ENCODE results near the gene MIAT. TPM values are rescaled to one million over a fixed set of nuclear protein-coding genes. Genes with fewer than 3 reads are reported as not detected.

Gene MIAT
- total RNA-seq, 3 donors from 2014 or later (not counting 1 experiment from before 2014, with no cell fraction given): 75.3 to 105 (median 76.3) TPM

DNA sequence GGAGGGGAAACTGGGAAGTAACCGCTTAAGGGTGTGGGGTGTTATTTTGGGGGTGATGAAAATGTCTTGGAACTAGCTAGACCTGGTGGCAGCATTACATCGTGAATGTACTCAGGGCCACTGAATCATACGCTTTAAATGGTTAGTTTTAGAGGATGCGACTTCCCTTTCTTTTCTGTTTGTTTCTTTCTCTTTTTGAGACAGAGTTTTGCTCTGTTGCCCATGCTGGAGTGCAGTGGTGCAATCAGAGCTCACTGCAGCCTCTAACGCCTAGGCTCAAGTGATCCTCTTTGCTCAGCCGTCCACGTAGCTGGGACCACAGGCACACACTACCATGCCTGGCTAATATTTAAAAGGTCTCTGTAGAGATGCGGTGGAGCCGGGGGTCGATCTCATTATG lies 5.6 kb upstream of the MIAT start:
- H3K4me1 ChIP-seq (ENCODE audit: control insufficient read depth, insufficient read depth, low read length): peaks cover 29% of the 10 kb centered on the region
- peaks cover 2% of the 10 kb centered on the region for H3K27me3 ChIP-seq (ENCODE audit: control insufficient read depth, insufficient read depth, low read length)
- TF ChIP-seq, protein P1, sequence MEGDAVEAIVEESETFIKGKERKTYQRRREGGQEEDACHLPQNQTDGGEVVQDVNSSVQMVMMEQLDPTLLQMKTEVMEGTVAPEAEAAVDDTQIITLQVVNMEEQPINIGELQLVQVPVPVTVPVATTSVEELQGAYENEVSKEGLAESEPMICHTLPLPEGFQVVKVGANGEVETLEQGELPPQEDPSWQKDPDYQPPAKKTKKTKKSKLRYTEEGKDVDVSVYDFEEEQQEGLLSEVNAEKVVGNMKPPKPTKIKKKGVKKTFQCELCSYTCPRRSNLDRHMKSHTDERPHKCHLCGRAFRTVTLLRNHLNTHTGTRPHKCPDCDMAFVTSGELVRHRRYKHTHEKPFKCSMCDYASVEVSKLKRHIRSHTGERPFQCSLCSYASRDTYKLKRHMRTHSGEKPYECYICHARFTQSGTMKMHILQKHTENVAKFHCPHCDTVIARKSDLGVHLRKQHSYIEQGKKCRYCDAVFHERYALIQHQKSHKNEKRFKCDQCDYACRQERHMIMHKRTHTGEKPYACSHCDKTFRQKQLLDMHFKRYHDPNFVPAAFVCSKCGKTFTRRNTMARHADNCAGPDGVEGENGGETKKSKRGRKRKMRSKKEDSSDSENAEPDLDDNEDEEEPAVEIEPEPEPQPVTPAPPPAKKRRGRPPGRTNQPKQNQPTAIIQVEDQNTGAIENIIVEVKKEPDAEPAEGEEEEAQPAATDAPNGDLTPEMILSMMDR (IDR thresholded peaks at IDR 0.05): no peak
- H3K27ac ChIP-seq (ENCODE audit: low read length): no peak overlapping the region
- H3K4me3 ChIP-seq (ENCODE audit: low read length): no peak overlapping the region
- no peaks in the 10 kb centered on the region for H3K9me3 ChIP-seq (ENCODE audit: control insufficient read depth, insufficient read depth, low read length)
- Mint-ChIP-seq H3K4me1 (peaks cover 28 to 32% of the 10 kb centered on the region in 2 donors), H3K27ac (no peak overlapping the region), H3K4me3 (no peak overlapping the region), H3K9me3 (no peaks in the 10 kb centered on the region), H3K36me3 (no peaks in the 10 kb centered on the region), H3K27me3 (ENCODE audit: low read depth in 2 of 2) (peaks cover 0 to under 1% of the 10 kb centered on the region in 2 donors)
- WGBS (ENCODE audit: insufficient coverage): 82% methylated on average over 10 of the region's 10 CpGs
- no peak for DNase-seq
- no peaks in the 10 kb centered on the region for H3K36me3 ChIP-seq (ENCODE audit: control insufficient read depth, insufficient read depth, low read length)
- intact Hi-C loops (cut with micrococcal nuclease): no loop called here
- no peak for ATAC-seq

DNA sequence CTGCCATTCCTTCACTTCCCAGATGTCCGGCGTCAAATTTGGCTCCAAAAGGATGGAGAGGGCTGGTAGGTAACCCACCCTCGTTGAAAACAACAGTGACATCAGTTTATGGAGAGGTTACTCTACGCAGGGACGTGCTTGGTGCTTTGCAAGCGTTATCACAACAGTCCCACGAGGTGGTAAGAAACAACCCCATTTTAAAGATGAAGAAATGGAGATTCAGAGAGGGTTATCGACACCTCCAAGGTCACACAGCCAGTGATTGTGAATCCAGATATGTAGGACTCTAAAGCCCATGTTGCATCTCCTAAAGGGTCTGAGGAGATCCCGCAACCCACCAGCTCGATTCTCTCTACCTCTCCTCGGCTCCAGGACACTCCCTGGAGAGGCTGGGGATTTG lies 773 bp downstream of the MIAT start:
- DNase-seq (peak in 1 of 2 donors; percentile 53), ATAC-seq (peak in 2 of 3 donors; percentile 32 to 46)
- H3K27ac ChIP-seq (ENCODE audit: low read length): no peak overlapping the region
- Mint-ChIP-seq H3K4me3 (peak overlapping the region; percentile 90), H3K27ac (peak overlapping the region; percentile 77 to 88), H3K27me3 (ENCODE audit: low read depth in 2 of 2) (peaks cover 0 to 8% of the 10 kb centered on the region in 2 donors), H3K4me1 (peaks cover 22 to 33% of the 10 kb centered on the region in 2 donors), H3K9me3 (no peaks in the 10 kb centered on the region), H3K36me3 (no peaks in the 10 kb centered on the region)
- no peaks in the 10 kb centered on the region for H3K36me3 ChIP-seq (ENCODE audit: control insufficient read depth, insufficient read depth, low read length)
- peaks cover 29% of the 10 kb centered on the region for H3K4me1 ChIP-seq (ENCODE audit: control insufficient read depth, insufficient read depth, low read length)
- peaks cover 6% of the 10 kb centered on the region for H3K27me3 ChIP-seq (ENCODE audit: control insufficient read depth, insufficient read depth, low read length)
- intact Hi-C loops (cut with micrococcal nuclease): loop anchor here (1.0 kb wide), 1 partner anchor 9 kb away; no protein-coding TSS in a partner anchor
- H3K4me3 ChIP-seq (ENCODE audit: low read length): peak overlapping the region; percentile 42
- H3K9me3 ChIP-seq (ENCODE audit: control insufficient read depth, insufficient read depth, low read length): no peaks in the 10 kb centered on the region
- WGBS (ENCODE audit: insufficient coverage): 3% methylated on average over 8 of the region's 11 CpGs
- TF ChIP-seq, protein P1 (IDR thresholded peaks at IDR 0.05): no peak

DNA sequence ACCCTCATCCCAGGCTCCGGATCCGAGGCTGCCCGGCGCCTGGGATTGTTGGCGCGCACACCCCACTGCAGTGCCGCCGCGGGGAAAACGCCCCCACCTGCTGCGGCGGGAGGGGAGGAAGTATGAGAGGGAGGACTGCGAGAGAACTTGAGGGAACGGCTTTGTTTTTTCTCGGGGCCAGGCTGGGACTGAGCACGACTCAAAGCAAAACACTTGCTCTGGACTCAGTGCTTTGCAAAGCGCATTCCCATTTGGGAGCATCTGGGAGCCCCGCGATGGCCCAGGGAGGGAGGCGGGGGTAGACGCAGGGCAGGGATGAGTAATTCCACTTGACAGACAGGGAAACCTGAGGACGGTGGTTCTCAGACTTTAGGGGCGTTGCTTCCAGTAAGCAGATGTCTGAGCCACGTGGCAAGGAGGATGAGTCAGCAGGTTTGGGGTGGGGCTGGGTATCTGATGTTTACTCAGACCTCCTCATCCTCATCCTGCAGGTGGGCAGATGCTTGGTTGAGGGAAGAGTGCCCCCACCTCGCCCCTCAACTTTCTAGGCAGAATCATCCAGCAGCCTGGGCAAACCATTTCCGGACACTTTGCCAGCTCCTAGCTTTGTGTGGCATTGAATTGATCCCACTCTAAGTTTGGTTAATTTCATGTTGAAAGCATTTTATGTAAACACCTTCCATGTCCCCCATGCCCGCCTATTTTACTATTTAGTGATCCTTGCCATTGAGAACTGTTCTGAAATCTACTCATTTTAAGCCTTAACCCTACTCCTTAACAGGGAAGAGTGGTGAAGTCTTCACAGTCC lies 1.5 kb downstream of the MIAT start:
- peaks cover 29% of the 10 kb centered on the region for H3K4me1 ChIP-seq (ENCODE audit: control insufficient read depth, insufficient read depth, low read length)
- H3K9me3 ChIP-seq (ENCODE audit: control insufficient read depth, insufficient read depth, low read length): no peaks in the 10 kb centered on the region
- H3K27me3 Mint-ChIP-seq (ENCODE audit: low read depth in 2 of 2): peaks cover 0 to 8% of the 10 kb centered on the region in 2 donors
- H3K4me3 Mint-ChIP-seq: peak overlapping the region; percentile 82
- DNase-seq: peak; percentile 58 to 81
- peak; percentile 67 to 68 (median 68) for ATAC-seq
- no peaks in the 10 kb centered on the region for H3K9me3 Mint-ChIP-seq
- peaks cover 6% of the 10 kb centered on the region for H3K27me3 ChIP-seq (ENCODE audit: control insufficient read depth, insufficient read depth, low read length)
- H3K27ac Mint-ChIP-seq: peak overlapping the region; percentile 77 to 88
- no peaks in the 10 kb centered on the region for H3K36me3 ChIP-seq (ENCODE audit: control insufficient read depth, insufficient read depth, low read length)
- 2% methylated on average over 27 of the region's 27 CpGs for whole genome bisulfite sequencing (ENCODE audit: insufficient coverage)
- no peaks in the 10 kb centered on the region for H3K36me3 Mint-ChIP-seq
- intact Hi-C loops (cut with micrococcal nuclease): loop anchor here (1.0 kb wide), 1 partner anchor 10 kb away; no protein-coding TSS in a partner anchor
- no peak overlapping the region for H3K27ac ChIP-seq (ENCODE audit: low read length)
- H3K4me3 ChIP-seq (ENCODE audit: low read length): peak overlapping the region; percentile 34
- H3K4me1 Mint-ChIP-seq: peaks cover 22 to 33% of the 10 kb centered on the region in 2 donors
- TF ChIP-seq, protein P1 (IDR thresholded peaks at IDR 0.05): no peak
